H1 (cell line): ENCODE data around the gene HAT1. TPM values are rescaled to one million over a fixed set of nuclear protein-coding genes. Genes with fewer than 3 reads are reported as not detected.

ENCODE experiments used
- CTCF ChIA-PET: fragments of 300-600 bp; sonication (Branson Sonifier 250); formaldehyde crosslinking; loops from one replicate; lab custom pipeline; 2021; ENCODE audit not compliant: partially characterized antibody; lab: Charles Lee
- POLR2A ChIA-PET: fragments of 300-600 bp; sonication (Branson Sonifier 250); formaldehyde crosslinking; loops from one replicate; lab custom pipeline; 2021; ENCODE audit warnings: inconsistent platforms; ENCODE audit not compliant: partially characterized antibody; lab: Charles Lee
- DNase-seq, 2 experiments: peaks; one replicate each; pipeline versions ENCODE4 v3.0.0 to v3.0.0-alpha.2; 2010 to 2022; ENCODE audit warnings: low spot score in 2 of 2, low read depth in 1 of 2, mixed read lengths in 1 of 2
- FAIRE-seq: peaks from 2 replicates; lab custom pipeline; 2011; peaks lifted over from hg19 to GRCh38; lab: Jason Lieb, UNC
- H2AFZ ChIP-seq: 2 replicates; pipeline ENCODE4 v1.8.1; 2012; ENCODE audit warnings: low read length, inconsistent platforms
- H2AK5ac ChIP-seq: 2 replicates; pipeline ENCODE4 v1.6.1; 2013; ENCODE audit warnings: low read depth, low read length
- H2BK120ac ChIP-seq: replicated peaks from 2 replicates; pipeline ENCODE3; 2013; ENCODE audit warnings: low read depth, low read length, inconsistent platforms
- H2BK12ac ChIP-seq: 2 replicates; pipeline ENCODE4 v1.6.1; 2013; ENCODE audit warnings: low read depth, low read length
- H2BK15ac ChIP-seq: 2 replicates; pipeline ENCODE4 v1.6.1; 2013; ENCODE audit warnings: low read length
- H2BK20ac ChIP-seq: 2 replicates; pipeline ENCODE4 v1.6.1; 2013; ENCODE audit warnings: low read length
- H2BK5ac ChIP-seq: 2 replicates; pipeline ENCODE4 v1.6.1; 2013; ENCODE audit warnings: low read depth, low read length
- H3K14ac ChIP-seq: 2 replicates; pipeline ENCODE4 v1.6.1; 2013; ENCODE audit warnings: inconsistent platforms; ENCODE audit not compliant: insufficient read length
- H3K18ac ChIP-seq: 2 replicates; pipeline ENCODE4 v1.6.1; 2013; ENCODE audit warnings: low read length; ENCODE audit errors: extremely low read depth
- H3K23ac ChIP-seq: 2 replicates; pipeline ENCODE4 v1.6.1; 2013; ENCODE audit warnings: inconsistent platforms; ENCODE audit not compliant: insufficient read length
- H3K23me2 ChIP-seq: 2 replicates; pipeline ENCODE4 v1.6.1; 2013; ENCODE audit warnings: low read depth, low read length
- H3K27ac ChIP-seq: 2 replicates; pipeline ENCODE4 v1.6.1; 2011; ENCODE audit warnings: low read depth, low read length, inconsistent platforms
- H3K27me3 ChIP-seq, 4 experiments: replicated peaks in 1 of 4; 1 replicate in 1 of 4; 2 replicates in 3 of 4; pipeline versions ENCODE4 v1.6.1 to v1.8.1; 2011 to 2013; ENCODE audit warnings: low read length in 3 of 4, mild to moderate bottlenecking in 3 of 4, inconsistent platforms in 2 of 4, mixed read lengths in 2 of 4, moderate library complexity in 1 of 4; ENCODE audit not compliant: control insufficient read depth in 3 of 4, insufficient read depth in 3 of 4; ENCODE audit errors: extremely low read depth in 1 of 4
- H3K36me3 ChIP-seq, 4 experiments: 2 replicates each; pipeline versions ENCODE4 v1.6.1 to v1.8.1; 2011 to 2013; ENCODE audit warnings: mild to moderate bottlenecking in 4 of 4, low read length in 3 of 4, moderate library complexity in 2 of 4, control low read depth in 1 of 4, inconsistent platforms in 1 of 4; ENCODE audit not compliant: insufficient read depth in 4 of 4, control insufficient read depth in 2 of 4
- H3K4ac ChIP-seq: replicated peaks from 2 replicates; pipeline ENCODE3; 2013; ENCODE audit warnings: low read length, low read depth, mixed read lengths, inconsistent platforms; ENCODE audit not compliant: insufficient read length
- H3K4me1 ChIP-seq, 4 experiments: replicated peaks in 1 of 4; 1 replicate in 1 of 4; 2 replicates in 3 of 4; pipeline versions ENCODE4 v1.6.1 to v1.8.1; 2011 to 2013; ENCODE audit warnings: low read length in 3 of 4, inconsistent platforms in 2 of 4, mixed read lengths in 1 of 4; ENCODE audit not compliant: insufficient read depth in 4 of 4, control insufficient read depth in 3 of 4
- H3K4me2 ChIP-seq, 2 experiments: 2 replicates each; pipeline versions ENCODE4 v1.6.1 to v1.8.1; 2011 to 2013; ENCODE audit warnings: low read depth in 2 of 2, low read length in 2 of 2, control low read depth in 1 of 2, inconsistent platforms in 1 of 2, mild to moderate bottlenecking in 1 of 2; ENCODE audit not compliant: insufficient read depth in 1 of 2
- H3K4me3 ChIP-seq, 4 experiments: fragments of 200-600, 300-600 bp in 1 of 4; sonication (generic), shearing (Covaris generic), sonication (Bioruptor Twin) in 1 of 4; 2 replicates each; pipeline versions ENCODE4 v1.5.1 to v1.8.1; 2011 to 2016; ENCODE audit warnings: low read length in 4 of 4, low read depth in 3 of 4, control low read depth in 2 of 4, inconsistent platforms in 2 of 4, mild to moderate bottlenecking in 2 of 4, mixed read lengths in 1 of 4, moderate library complexity in 1 of 4; ENCODE audit not compliant: insufficient read depth in 2 of 4; ENCODE audit errors: extremely low read depth in 1 of 4
- H3K56ac ChIP-seq: replicated peaks from 2 replicates; pipeline ENCODE3; 2013; ENCODE audit warnings: low read depth, mild to moderate bottlenecking, mixed read lengths, low read length, inconsistent platforms; ENCODE audit not compliant: insufficient read length
- H3K79me1 ChIP-seq: 2 replicates; pipeline ENCODE4 v1.6.1; 2013; ENCODE audit warnings: low read depth, low read length, control low read depth
- H3K79me2 ChIP-seq, 2 experiments: 2 replicates each; pipeline versions ENCODE4 v1.6.1 to v1.8.1; 2012 to 2013; ENCODE audit warnings: low read length in 2 of 2, mild to moderate bottlenecking in 2 of 2, inconsistent platforms in 1 of 2; ENCODE audit not compliant: insufficient read depth in 2 of 2, control insufficient read depth in 1 of 2
- H3K9ac ChIP-seq, 4 experiments: replicated peaks in 1 of 4; 1 replicate in 1 of 4; 2 replicates in 3 of 4; pipeline versions ENCODE4 v1.6.1 to v1.8.1; 2011 to 2013; ENCODE audit warnings: low read depth in 3 of 4, low read length in 3 of 4, control low read depth in 2 of 4, mild to moderate bottlenecking in 2 of 4, moderate library complexity in 2 of 4, inconsistent platforms in 1 of 4; ENCODE audit errors: extremely low read depth in 1 of 4
- H3K9me3 ChIP-seq, 2 experiments: 2 replicates each; pipeline versions ENCODE4 v1.6.1 to v1.8.1; 2012 to 2013; ENCODE audit warnings: mild to moderate bottlenecking in 2 of 2, moderate library complexity in 2 of 2, control low read depth in 1 of 2, inconsistent platforms in 1 of 2, low read depth in 1 of 2, low read length in 1 of 2, mixed read lengths in 1 of 2; ENCODE audit not compliant: insufficient read depth in 2 of 2
- H4K20me1 ChIP-seq, 2 experiments: replicated peaks in 1 of 2; 2 replicates each; pipeline versions ENCODE3 to v1.8.1; 2011 to 2013; ENCODE audit warnings: inconsistent platforms in 2 of 2, low read length in 2 of 2, mild to moderate bottlenecking in 1 of 2; ENCODE audit not compliant: insufficient read depth in 2 of 2, control insufficient read depth in 1 of 2
- H4K5ac ChIP-seq: 2 replicates; pipeline ENCODE4 v1.6.1; 2013; ENCODE audit warnings: low read length, low read depth, mixed read lengths, inconsistent platforms; ENCODE audit not compliant: insufficient read length
- H4K8ac ChIP-seq: 2 replicates; pipeline ENCODE4 v1.8.0; 2013; ENCODE audit warnings: mild to moderate bottlenecking, moderate library complexity, low read length, inconsistent platforms; ENCODE audit not compliant: insufficient read depth; ENCODE audit errors: extremely low read depth
- H4K91ac ChIP-seq: replicated peaks from 2 replicates; pipeline ENCODE3; 2013; ENCODE audit warnings: low read length, mixed read lengths, inconsistent platforms; ENCODE audit not compliant: insufficient read length
- ASH2L ChIP-seq: fragments of 200-600, 300-600 bp; sonication (generic); IDR thresholded peaks from one replicate; pipeline ENCODE4 v1.7.1; 2017; ENCODE audit warnings: low read length
- CREB1 ChIP-seq: IDR thresholded peaks from 2 replicates; pipeline ENCODE4 v1.6.1; 2012; ENCODE audit warnings: inconsistent platforms
- KDM5A ChIP-seq: fragments of 200-600 bp; IDR thresholded peaks from 2 replicates; pipeline ENCODE4 v1.7.1; 2012; ENCODE audit warnings: mild to moderate bottlenecking, low read length, inconsistent platforms, mixed read lengths
- WGBS, 2 experiments: shearing (Covaris generic) in 1 of 2; methylation state at CpG; one replicate each; pipeline versions ENCODE4 v1.1.6 to v1.1.7; 2013 to 2015; ENCODE audit warnings: low lambda C conversion rate in 2 of 2, mixed read lengths in 2 of 2, inconsistent platforms in 1 of 2, low coverage in 1 of 2, missing lambda C conversion rate in 1 of 2; ENCODE audit not compliant: insufficient replicate concordance in 2 of 2, insufficient coverage in 1 of 2, insufficient read length in 1 of 2; ENCODE audit errors: extremely low coverage in 1 of 2, missing lambda C conversion rate in 1 of 2; 5-methylcytosine and 5-hydroxymethylcytosine counted together
- polyA plus RNA-seq, 7 experiments: library from polyadenylated mRNA; depleted of rRNA in 3 of 7; stranded (reverse) in 5 of 7; unstranded in 2 of 7; fragments of >200 nt in 5 of 7; fragments of 200-250 nt in 2 of 7; gene quantifications; 1 replicate in 5 of 7; 2 replicates in 1 of 7; 4 replicates in 1 of 7; pipeline versions ENCODE4 v1.2.1 to v1.2.3, GENCODE V29; 2011 to 2013; ENCODE audit warnings: missing spikeins in 2 of 7, mixed read lengths in 2 of 7
- total RNA-seq: library from RNA; stranded (reverse); fragmentation: NEBNext Ultra II Directional; extraction: Animal tissue kit (Norgen Biotek cat#: 25700); gene quantifications from 2 replicates; pipeline ENCODE4 v1.2.1, GENCODE V29; 2021

HAT1 gene
- total and polyA plus RNA-seq, 2 of the 8 experiments (the other 6 are each of a cell fraction or from before 2014, with no cell fraction given): 44.6 to 74.2 TPM

DNA sequence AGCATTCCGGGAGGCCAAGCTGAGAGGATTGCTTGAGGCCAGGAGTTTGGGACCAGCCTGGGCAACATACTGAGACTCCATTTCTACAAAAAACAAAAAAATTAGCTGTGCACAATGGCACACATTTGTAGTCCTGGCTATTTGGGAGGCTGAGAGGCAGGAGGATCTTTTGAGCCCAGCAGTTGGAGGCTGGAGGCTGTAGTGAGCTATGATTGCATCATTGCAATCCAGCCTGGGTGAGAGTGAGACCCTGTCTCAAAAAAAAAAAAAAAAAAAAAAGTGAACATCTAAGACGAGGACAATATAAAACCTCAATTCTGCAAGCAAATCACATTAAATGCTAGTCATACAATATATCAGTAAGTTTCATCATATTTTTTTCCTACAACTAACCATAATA is 2.8 kb upstream of the HAT1 start:
- H3K79me2 ChIP-seq: peaks cover 0 to 18% of the 10 kb centered on the region in 2 experiments; a peak in 2 of 4 replicates
- no peak overlapping the region for H3K27ac ChIP-seq
- CTCF ChIA-PET: interaction anchor here (0.5 kb wide), 1 partner anchor 191 kb away, joined by 3 read pairs; no protein-coding TSS in a partner anchor
- H4K20me1 ChIP-seq: no peaks in the 10 kb centered on the region
- no peak overlapping the region for H3K23ac ChIP-seq
- no peak overlapping the region for H2BK12ac ChIP-seq
- DNase-seq (no peak), FAIRE-seq (no peak)
- H3K23me2 ChIP-seq: peaks cover 5% of the 10 kb centered on the region
- no peaks in the 10 kb centered on the region for H3K9me3 ChIP-seq
- H2AFZ ChIP-seq: no peak overlapping the region
- no peak overlapping the region for H3K9ac ChIP-seq
- H2AK5ac ChIP-seq: no peak overlapping the region
- H3K79me1 ChIP-seq: no peaks in the 10 kb centered on the region
- H2BK15ac ChIP-seq: no peak overlapping the region
- H3K56ac ChIP-seq: no peak overlapping the region
- H2BK20ac ChIP-seq: no peak overlapping the region
- 72% methylated on average over 2 of the region's 2 CpGs; no CpG with 5 or more reads in 1 of the 2 experiments for WGBS, 2 experiments
- H3K4me1 ChIP-seq: no peaks in the 10 kb centered on the region; a peak in 3 of 7 replicates
- no peak overlapping the region for H3K4ac ChIP-seq
- no peaks in the 10 kb centered on the region for H3K36me3 ChIP-seq
- H2BK120ac ChIP-seq: no peak overlapping the region
- TF ChIP-seq CREB1 (no peak), ASH2L (no peak), KDM5A (no peak)
- H3K4me3 ChIP-seq: no peak overlapping the region
- no peaks in the 10 kb centered on the region for H3K27me3 ChIP-seq
- no peak overlapping the region for H4K91ac ChIP-seq
- no peak overlapping the region for H4K5ac ChIP-seq
- H3K4me2 ChIP-seq: no peak overlapping the region
- POLR2A ChIA-PET: interaction anchor here (1.1 kb wide), 1 partner anchor 9 kb away, joined by 4 read pairs; no protein-coding TSS in a partner anchor
- no peak overlapping the region for H4K8ac ChIP-seq
- H3K14ac ChIP-seq: no peak overlapping the region
- no peak overlapping the region for H3K18ac ChIP-seq
- no peak overlapping the region for H2BK5ac ChIP-seq
